Breast epithelium (tissue), 3 donors: ENCODE data around the gene RPS16.

Experiments used
- POLR2A ChIP-seq: fragments of 450-650 bp; IDR thresholded peaks from one replicate; pipeline ENCODE4 v1.6.1; 2016; ENCODE audit warnings: antibody characterized with exemption, mild to moderate bottlenecking, moderate library complexity
- POLR2AphosphoS5 ChIP-seq, 3 donors: sonication (generic); formaldehyde crosslinking; IDR thresholded peaks; one replicate each; pipeline ENCODE4 v1.6.1; 2017; ENCODE audit warnings: antibody characterized with exemption in 3 of 3
- TF ChIP-seq, protein P1 (sequence below), 3 donors: fragments of 450-650 bp; IDR thresholded peaks; one replicate each; pipeline ENCODE4 v1.5.1; 2016 to 2017; ENCODE audit warnings: antibody characterized with exemption in 3 of 3, mild to moderate bottlenecking in 3 of 3, moderate library complexity in 3 of 3

DNA sequence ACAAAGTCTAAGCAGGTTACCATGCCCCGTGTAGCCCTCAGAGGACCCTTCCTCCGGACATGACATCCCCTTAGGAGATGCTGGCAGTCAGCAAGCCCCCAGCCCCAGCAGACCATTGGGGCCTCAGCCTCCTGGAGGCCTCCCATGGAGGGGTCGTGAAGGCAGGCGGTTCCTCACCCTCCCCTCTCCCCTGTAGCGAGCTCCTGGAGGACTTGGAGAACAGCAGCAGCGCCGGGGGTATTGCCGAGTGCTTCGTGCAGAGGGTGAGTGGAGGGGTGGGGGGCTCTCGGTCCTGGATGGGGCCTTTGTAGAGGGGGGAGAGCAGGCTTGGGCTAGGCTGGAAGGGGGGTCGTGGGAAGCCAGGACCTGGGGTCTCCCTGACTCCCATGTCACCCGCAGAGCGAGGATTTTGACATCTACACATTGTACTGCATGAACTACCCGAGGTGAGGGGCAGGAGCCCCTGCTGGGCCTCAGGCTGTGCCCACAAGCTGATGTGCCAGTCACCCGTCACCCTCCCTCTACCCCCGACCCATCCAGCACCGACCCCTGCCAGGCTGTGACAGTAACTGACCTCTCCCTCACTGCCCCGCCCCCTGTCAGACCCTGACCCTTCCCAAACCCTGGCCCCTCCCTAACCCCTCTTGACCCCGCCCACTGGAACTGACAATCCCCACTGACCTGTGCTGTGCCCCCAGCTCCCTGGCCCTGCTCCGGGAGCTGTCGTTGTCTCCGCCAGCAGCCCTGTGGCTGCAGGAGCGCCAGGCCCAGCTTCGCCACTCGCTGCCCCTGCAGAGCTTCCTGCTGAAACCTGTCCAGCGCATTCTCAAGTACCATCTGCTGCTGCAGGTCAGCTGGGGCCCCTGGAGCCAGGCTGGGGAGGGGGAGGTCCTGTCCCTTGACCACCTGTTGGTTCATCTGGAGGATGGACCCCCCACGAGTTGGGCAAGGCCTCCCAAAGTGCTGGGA is 19.3 kb downstream of the RPS16 start:
- TF ChIP-seq, protein P1, sequence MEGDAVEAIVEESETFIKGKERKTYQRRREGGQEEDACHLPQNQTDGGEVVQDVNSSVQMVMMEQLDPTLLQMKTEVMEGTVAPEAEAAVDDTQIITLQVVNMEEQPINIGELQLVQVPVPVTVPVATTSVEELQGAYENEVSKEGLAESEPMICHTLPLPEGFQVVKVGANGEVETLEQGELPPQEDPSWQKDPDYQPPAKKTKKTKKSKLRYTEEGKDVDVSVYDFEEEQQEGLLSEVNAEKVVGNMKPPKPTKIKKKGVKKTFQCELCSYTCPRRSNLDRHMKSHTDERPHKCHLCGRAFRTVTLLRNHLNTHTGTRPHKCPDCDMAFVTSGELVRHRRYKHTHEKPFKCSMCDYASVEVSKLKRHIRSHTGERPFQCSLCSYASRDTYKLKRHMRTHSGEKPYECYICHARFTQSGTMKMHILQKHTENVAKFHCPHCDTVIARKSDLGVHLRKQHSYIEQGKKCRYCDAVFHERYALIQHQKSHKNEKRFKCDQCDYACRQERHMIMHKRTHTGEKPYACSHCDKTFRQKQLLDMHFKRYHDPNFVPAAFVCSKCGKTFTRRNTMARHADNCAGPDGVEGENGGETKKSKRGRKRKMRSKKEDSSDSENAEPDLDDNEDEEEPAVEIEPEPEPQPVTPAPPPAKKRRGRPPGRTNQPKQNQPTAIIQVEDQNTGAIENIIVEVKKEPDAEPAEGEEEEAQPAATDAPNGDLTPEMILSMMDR (IDR thresholded peaks at IDR 0.05) = no peak
- TF ChIP-seq POLR2AphosphoS5 (IDR thresholded peaks at IDR 0.05) (no peak), POLR2A (no peak)
